HepG2 (cell line): ENCODE results near the gene EFEMP2.

ENCODE experiments used
- EZH2 ChIP-seq: conservative IDR thresholded peaks from 2 replicates; pipeline ENCODE4 v1.6.1; 2012; ENCODE audit warnings: mild to moderate bottlenecking, low read depth, low read length, moderate library complexity
- FOXK1 ChIP-seq: sonication (generic); formaldehyde crosslinking; IDR thresholded peaks from 2 replicates; pipeline ENCODE4 v1.4.0; 2020; ENCODE audit warnings: low read depth, missing genetic modification reagents, borderline replicate concordance
- SIN3B ChIP-seq: fragments of 150-350 bp; IDR thresholded peaks from 2 replicates; pipeline ENCODE4 v1.6.1; 2014; ENCODE audit warnings: low read length
- SNAPC5 ChIP-seq: sonication (generic); formaldehyde crosslinking; IDR thresholded peaks from 2 replicates; pipeline ENCODE4 v1.8.1; 2023; ENCODE audit warnings: mild to moderate bottlenecking, missing genetic modification reagents, borderline replicate concordance

- TF ChIP-seq EZH2 (no peak), SIN3B (no peak), SNAPC5 (CRISPR knock-in tag) (no peak), FOXK1 (no peak)
Observed at GRCh38 chr11:65859812-65860277, 12.8 kb downstream of the EFEMP2 start.
